K562 (cell line): ENCODE data around the gene MYOM1. TPM values are rescaled to one million over a fixed set of nuclear protein-coding genes. Genes with fewer than 3 reads are reported as not detected.

Source experiments
- ARID1B ChIP-seq: fragments of 450-650 bp; IDR thresholded peaks from 2 replicates; pipeline ENCODE4 v1.6.1; 2016; ENCODE audit warnings: antibody characterized with exemption, mild to moderate bottlenecking, inconsistent platforms
- CBFA2T3 ChIP-seq: fragments of 450-650 bp; IDR thresholded peaks from 2 replicates; pipeline ENCODE4 v1.6.1; 2017
- CEBPB ChIP-seq: fragments of 450-650 bp; IDR thresholded peaks from 2 replicates; pipeline ENCODE4 v1.6.1; 2016; ENCODE audit warnings: missing genetic modification characterization, missing compliant biosample characterization
- CEBPG ChIP-seq, 3 experiments: fragments of 200-800 bp in 1 of 3; sonication (Bioruptor generic) in 1 of 3; sonication (generic) in 1 of 3; formaldehyde crosslinking in 1 of 3; IDR thresholded peaks in 2 of 3; conservative IDR thresholded peaks in 1 of 3; 2 replicates each; pipeline versions ENCODE4 v1.6.1 to v1.8.0; 2016 to 2022; ENCODE audit warnings: missing compliant biosample characterization in 2 of 3, missing genetic modification characterization in 2 of 3, mild to moderate bottlenecking in 1 of 3, missing genetic modification reagents in 1 of 3
- DPF2 ChIP-seq: fragments of 450-650 bp; IDR thresholded peaks from 2 replicates; pipeline ENCODE4 v1.6.1; 2016
- FOSL1 ChIP-seq: fragments of 200-800 bp; sonication (Bioruptor generic); conservative IDR thresholded peaks from 2 replicates; pipeline ENCODE4 v1.6.1; 2016; ENCODE audit warnings: missing genetic modification characterization, missing compliant biosample characterization
- HDAC8 ChIP-seq: fragments of 450-650 bp; IDR thresholded peaks from 2 replicates; pipeline ENCODE4 v1.6.1; 2016; ENCODE audit warnings: mild to moderate bottlenecking, missing genetic modification characterization, moderate library complexity, missing compliant biosample characterization
- HNRNPH1 ChIP-seq: fragments of 200-400 bp; formaldehyde crosslinking; optimal IDR thresholded peaks from 2 replicates; pipeline ENCODE3; 2017; ENCODE audit warnings: low read depth, mild to moderate bottlenecking, low read length, moderate library complexity
- MYBL2 ChIP-seq, 2 experiments: fragments of 450-650 bp in 1 of 2; sonication (generic) in 1 of 2; formaldehyde crosslinking in 1 of 2; IDR thresholded peaks; 2 replicates each; pipeline versions ENCODE4 v1.6.1 to v1.8.1; 2017 to 2022; ENCODE audit warnings: borderline replicate concordance in 1 of 2, inconsistent platforms in 1 of 2, low read depth in 1 of 2, mild to moderate bottlenecking in 1 of 2, missing genetic modification reagents in 1 of 2, moderate library complexity in 1 of 2
- NFE2 ChIP-seq: IDR thresholded peaks from 2 replicates; pipeline ENCODE4 v1.6.1; 2014; ENCODE audit warnings: antibody characterized with exemption, low read depth
- NR2C1 ChIP-seq, 2 experiments: fragments of 450-650 bp; IDR thresholded peaks; 2 replicates each; pipeline ENCODE4 v1.6.1; 2017; ENCODE audit warnings: mild to moderate bottlenecking in 2 of 2, antibody characterized with exemption in 1 of 2, inconsistent platforms in 1 of 2, missing compliant biosample characterization in 1 of 2, missing genetic modification characterization in 1 of 2
- PHF21A ChIP-seq: fragments of 450-650 bp; IDR thresholded peaks from 2 replicates; pipeline ENCODE4 v1.6.1; 2017; ENCODE audit warnings: low read depth, borderline replicate concordance
- PRMT5 ChIP-seq: sonication (generic); formaldehyde crosslinking; IDR thresholded peaks from 2 replicates; pipeline ENCODE4 v1.5.0; 2020; ENCODE audit warnings: missing genetic modification reagents
- RFX5 ChIP-seq: IDR thresholded peaks from 2 replicates; pipeline ENCODE4 v1.6.1; 2011; ENCODE audit warnings: low read depth, mild to moderate bottlenecking, improper control_type of control experiment, low read length
- RHOXF2B ChIP-seq: fragments of 250-450 bp; sonication (Bioruptor Pico); conservative IDR thresholded peaks from 2 replicates; pipeline ENCODE4 v1.5.1; 2021
- SMARCA4 ChIP-seq: fragments of 450-650 bp; IDR thresholded peaks from 2 replicates; pipeline ENCODE4 v1.6.1; 2016
- SREBF2 ChIP-seq: sonication (generic); formaldehyde crosslinking; IDR thresholded peaks from 2 replicates; pipeline ENCODE4 v1.4.0; 2020; ENCODE audit warnings: mild to moderate bottlenecking, missing genetic modification reagents
- TAL1 ChIP-seq: fragments of 450-650 bp; IDR thresholded peaks from 2 replicates; pipeline ENCODE4 v1.6.1; 2016; ENCODE audit warnings: mild to moderate bottlenecking
- TCF7 ChIP-seq: sonication (generic); IDR thresholded peaks from 2 replicates; pipeline ENCODE4 v1.6.1; 2016; ENCODE audit warnings: antibody characterized with exemption, borderline replicate concordance
- TEAD4 ChIP-seq, 2 experiments: sonication (generic) in 1 of 2; formaldehyde crosslinking in 1 of 2; IDR thresholded peaks; 2 replicates each; pipeline versions ENCODE4 v1.6.1 to v1.8.0; 2012 to 2022; ENCODE audit warnings: borderline replicate concordance in 1 of 2, inconsistent platforms in 1 of 2, low read length in 1 of 2, mild to moderate bottlenecking in 1 of 2, missing genetic modification reagents in 1 of 2
- ZNF707 ChIP-seq: fragments of 250-450 bp; sonication (Bioruptor Pico); conservative IDR thresholded peaks from 2 replicates; pipeline ENCODE4 v1.8.0; 2022; ENCODE audit warnings: inconsistent platforms, mild to moderate bottlenecking, moderate library complexity
- polyA plus RNA-seq, 8 experiments: library from polyadenylated mRNA; depleted of rRNA in 4 of 8; stranded (reverse) in 5 of 8; unstranded in 3 of 8; fragments of >200 nt; fragmentation: Nextera tagmentation in 2 of 8; fragmentation: Illumina TruSeq in 1 of 8; extraction: Ambion mirVana in 2 of 8; extraction: Trizol in 1 of 8; gene quantifications; 2 replicates each; pipeline versions ENCODE4 v1.2.1 to v1.2.3, GENCODE V29; 2011 to 2014; ENCODE audit warnings: inconsistent platforms in 1 of 8, missing spikeins in 1 of 8
- total RNA-seq, 7 experiments: library from RNA; depleted of rRNA in 6 of 7; stranded (reverse); fragments of >200 nt in 6 of 7; fragmentation: Illumina TruSeq in 2 of 7; extraction: Trizol in 2 of 7; gene quantifications; 2 replicates each; pipeline versions ENCODE4 v1.2.1 to v1.2.3, GENCODE V29; 2011 to 2021; ENCODE audit warnings: low replicate concordance in 1 of 7
- TF ChIP-seq, protein P1 (sequence below): fragments of 250-450 bp; sonication (Bioruptor Pico); IDR thresholded peaks from 2 replicates; pipeline ENCODE4 v1.4.0; 2020; ENCODE audit warnings: borderline replicate concordance
- TF ChIP-seq, protein P2 (sequence below), 2 experiments: fragments of 450-650 bp in 1 of 2; sonication (generic) in 1 of 2; formaldehyde crosslinking in 1 of 2; IDR thresholded peaks in 1 of 2; conservative IDR thresholded peaks in 1 of 2; 2 replicates each; pipeline versions ENCODE4 v1.6.1 to v1.8.1; 2016 to 2023; ENCODE audit warnings: mild to moderate bottlenecking in 2 of 2, moderate library complexity in 2 of 2, inconsistent platforms in 1 of 2, missing genetic modification reagents in 1 of 2
- TF ChIP-seq, protein P3 (sequence below): IDR thresholded peaks from 3 replicates; pipeline ENCODE4 v1.6.1; 2011; ENCODE audit warnings: borderline replicate concordance, mild to moderate bottlenecking; ENCODE audit not compliant: insufficient read length, insufficient read depth

MYOM1 gene
- total and polyA plus RNA-seq, 9 of the 15 experiments (the other 6 are each of a cell fraction or from before 2014, with no cell fraction given) = 0.01 to 0.62 (median 0.25) TPM

DNA sequence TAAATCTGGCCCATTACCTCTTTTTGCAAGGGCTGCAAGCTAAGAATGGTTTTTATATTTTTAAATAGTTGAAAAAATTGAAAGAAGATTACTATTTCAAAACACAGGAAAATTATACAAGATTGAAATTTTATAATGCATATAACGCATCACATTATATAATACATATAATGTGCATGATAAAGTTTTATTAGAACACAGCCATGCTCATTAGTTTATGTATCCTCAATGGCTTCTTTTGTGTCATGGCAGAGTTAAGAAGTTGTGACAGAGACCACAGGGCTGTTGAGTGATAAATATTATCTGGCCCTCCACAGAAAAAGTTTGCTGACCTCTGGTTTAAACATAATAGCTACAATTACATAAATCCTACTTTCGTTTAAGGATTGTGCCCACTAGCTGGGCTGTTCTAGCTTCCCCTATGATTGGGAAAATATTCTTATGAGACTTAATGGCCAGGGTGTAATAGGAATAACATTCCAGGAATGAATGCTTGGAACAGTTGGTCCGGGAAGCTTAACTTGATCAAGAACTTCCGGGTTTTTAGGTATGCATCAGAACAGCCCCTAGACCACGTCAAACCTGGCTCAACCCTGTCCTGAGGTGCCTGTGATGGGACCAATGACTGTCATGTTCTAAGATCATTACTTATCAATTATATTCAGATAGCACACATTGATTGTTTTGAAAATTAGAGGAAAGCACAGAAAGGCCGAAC, 108.1 kb downstream of the MYOM1 start (continued):
- TF ChIP-seq MYBL2 (IDR thresholded peaks at IDR 0.05; ENCODE audit: low read depth) (no peak), MYBL2 (CRISPR knock-in tag; IDR thresholded peaks at IDR 0.05; ENCODE audit: borderline replicate concordance) (no peak), TAL1 (peak; percentile 37; the same call in 1 of the 2 replicates), RHOXF2B (CRISPR knock-in tag) (no peak), SREBF2 (no peak), PRMT5 (CRISPR knock-in tag) (no peak), CEBPG (CRISPR knock-in tag; IDR thresholded peaks at IDR 0.05) (no peak), CEBPG (tag; conservative IDR thresholded peaks at IDR 0.05 in 1 of 2, IDR thresholded peaks at IDR 0.05 in 1 of 2) (peak in 1 of 2 experiments; percentile 41; a peak in 1 of 4 replicates), ZNF707 (no peak), NR2C1 (IDR thresholded peaks at IDR 0.05) (no peak), NR2C1 (tag; IDR thresholded peaks at IDR 0.05) (0 out of 2 replicates have a peak, but pooled peaks have one; percentile 13), DPF2 (peak; percentile 43; the same call in 1 of the 2 replicates), CBFA2T3 (peak; percentile 55), SMARCA4 (0 out of 2 replicates have a peak, but pooled peaks have one; percentile 23), FOSL1 (tag) (no peak), TCF7 (no peak), TEAD4 (IDR thresholded peaks at IDR 0.05; ENCODE audit: low read length) (0 out of 2 replicates have a peak, but pooled peaks have one; percentile 13), TEAD4 (CRISPR knock-in tag; IDR thresholded peaks at IDR 0.05; ENCODE audit: borderline replicate concordance) (no peak), HNRNPH1 (no peak), CEBPB (tag) (peak; percentile 37; the same call in 1 of the 2 replicates), PHF21A (no peak), HDAC8 (tag) (no peak), RFX5 (0 out of 2 replicates have a peak, but pooled peaks have one; percentile 11), ARID1B (peak; percentile 44; the same call in 1 of the 2 replicates), NFE2 (no peak)
- TF ChIP-seq, protein P1, sequence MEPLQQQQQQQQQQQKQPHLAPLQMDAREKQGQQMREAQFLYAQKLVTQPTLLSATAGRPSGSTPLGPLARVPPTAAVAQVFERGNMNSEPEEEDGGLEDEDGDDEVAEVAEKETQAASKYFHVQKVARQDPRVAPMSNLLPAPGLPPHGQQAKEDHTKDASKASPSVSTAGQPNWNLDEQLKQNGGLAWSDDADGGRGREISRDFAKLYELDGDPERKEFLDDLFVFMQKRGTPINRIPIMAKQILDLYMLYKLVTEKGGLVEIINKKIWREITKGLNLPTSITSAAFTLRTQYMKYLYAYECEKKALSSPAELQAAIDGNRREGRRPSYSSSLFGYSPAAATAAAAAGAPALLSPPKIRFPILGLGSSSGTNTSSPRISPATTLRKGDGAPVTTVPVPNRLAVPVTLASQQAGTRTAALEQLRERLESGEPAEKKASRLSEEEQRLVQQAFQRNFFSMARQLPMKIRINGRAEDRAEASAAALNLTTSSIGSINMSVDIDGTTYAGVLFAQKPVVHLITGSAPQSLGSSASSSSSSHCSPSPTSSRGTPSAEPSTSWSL = no peak
- TF ChIP-seq, protein P2, sequence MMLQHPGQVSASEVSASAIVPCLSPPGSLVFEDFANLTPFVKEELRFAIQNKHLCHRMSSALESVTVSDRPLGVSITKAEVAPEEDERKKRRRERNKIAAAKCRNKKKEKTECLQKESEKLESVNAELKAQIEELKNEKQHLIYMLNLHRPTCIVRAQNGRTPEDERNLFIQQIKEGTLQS (IDR thresholded peaks at IDR 0.05) = no peak
- TF ChIP-seq, protein P2 (CRISPR knock-in tag; conservative IDR thresholded peaks at IDR 0.05) = no peak
- TF ChIP-seq, protein P3, sequence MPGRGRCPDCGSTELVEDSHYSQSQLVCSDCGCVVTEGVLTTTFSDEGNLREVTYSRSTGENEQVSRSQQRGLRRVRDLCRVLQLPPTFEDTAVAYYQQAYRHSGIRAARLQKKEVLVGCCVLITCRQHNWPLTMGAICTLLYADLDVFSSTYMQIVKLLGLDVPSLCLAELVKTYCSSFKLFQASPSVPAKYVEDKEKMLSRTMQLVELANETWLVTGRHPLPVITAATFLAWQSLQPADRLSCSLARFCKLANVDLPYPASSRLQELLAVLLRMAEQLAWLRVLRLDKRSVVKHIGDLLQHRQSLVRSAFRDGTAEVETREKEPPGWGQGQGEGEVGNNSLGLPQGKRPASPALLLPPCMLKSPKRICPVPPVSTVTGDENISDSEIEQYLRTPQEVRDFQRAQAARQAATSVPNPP = no peak
